ENCODE measurements around the gene CPA4.

Gene CPA4

DNA sequence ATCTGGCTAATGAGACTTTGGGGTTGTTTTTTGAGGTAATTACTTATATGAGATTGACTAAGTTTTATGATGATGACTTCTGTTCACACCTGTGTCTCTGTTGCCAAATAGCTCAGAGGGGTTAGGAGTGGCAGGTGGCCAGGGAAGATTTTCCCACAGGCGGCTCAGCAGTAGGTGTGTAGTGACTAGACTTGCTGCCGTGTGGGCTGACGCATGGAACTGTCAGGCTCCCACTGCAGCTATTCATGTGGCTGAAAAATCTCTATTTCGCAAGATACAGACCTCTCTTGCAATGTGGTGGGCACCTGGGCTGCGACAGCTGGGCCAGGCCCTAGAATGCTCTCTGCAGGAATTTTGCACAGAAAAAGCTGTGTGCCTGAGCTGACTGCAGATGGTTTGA is 1.4 kb downstream of the CPA4 start:
- DNase-seq (ENCODE audit: low spot score): no peak
- in situ Hi-C loops (cut with MboI; ENCODE audit: low pct_unique_long_range_greater_than_20kb, low sequenced_read_pairs, unreplicated experiment): no loop called here
- TF ChIP-seq, protein P1, sequence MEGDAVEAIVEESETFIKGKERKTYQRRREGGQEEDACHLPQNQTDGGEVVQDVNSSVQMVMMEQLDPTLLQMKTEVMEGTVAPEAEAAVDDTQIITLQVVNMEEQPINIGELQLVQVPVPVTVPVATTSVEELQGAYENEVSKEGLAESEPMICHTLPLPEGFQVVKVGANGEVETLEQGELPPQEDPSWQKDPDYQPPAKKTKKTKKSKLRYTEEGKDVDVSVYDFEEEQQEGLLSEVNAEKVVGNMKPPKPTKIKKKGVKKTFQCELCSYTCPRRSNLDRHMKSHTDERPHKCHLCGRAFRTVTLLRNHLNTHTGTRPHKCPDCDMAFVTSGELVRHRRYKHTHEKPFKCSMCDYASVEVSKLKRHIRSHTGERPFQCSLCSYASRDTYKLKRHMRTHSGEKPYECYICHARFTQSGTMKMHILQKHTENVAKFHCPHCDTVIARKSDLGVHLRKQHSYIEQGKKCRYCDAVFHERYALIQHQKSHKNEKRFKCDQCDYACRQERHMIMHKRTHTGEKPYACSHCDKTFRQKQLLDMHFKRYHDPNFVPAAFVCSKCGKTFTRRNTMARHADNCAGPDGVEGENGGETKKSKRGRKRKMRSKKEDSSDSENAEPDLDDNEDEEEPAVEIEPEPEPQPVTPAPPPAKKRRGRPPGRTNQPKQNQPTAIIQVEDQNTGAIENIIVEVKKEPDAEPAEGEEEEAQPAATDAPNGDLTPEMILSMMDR (IDR thresholded peaks at IDR 0.05; ENCODE audit: extremely low read depth, insufficient read depth, missing control alignments): no peak

DNA sequence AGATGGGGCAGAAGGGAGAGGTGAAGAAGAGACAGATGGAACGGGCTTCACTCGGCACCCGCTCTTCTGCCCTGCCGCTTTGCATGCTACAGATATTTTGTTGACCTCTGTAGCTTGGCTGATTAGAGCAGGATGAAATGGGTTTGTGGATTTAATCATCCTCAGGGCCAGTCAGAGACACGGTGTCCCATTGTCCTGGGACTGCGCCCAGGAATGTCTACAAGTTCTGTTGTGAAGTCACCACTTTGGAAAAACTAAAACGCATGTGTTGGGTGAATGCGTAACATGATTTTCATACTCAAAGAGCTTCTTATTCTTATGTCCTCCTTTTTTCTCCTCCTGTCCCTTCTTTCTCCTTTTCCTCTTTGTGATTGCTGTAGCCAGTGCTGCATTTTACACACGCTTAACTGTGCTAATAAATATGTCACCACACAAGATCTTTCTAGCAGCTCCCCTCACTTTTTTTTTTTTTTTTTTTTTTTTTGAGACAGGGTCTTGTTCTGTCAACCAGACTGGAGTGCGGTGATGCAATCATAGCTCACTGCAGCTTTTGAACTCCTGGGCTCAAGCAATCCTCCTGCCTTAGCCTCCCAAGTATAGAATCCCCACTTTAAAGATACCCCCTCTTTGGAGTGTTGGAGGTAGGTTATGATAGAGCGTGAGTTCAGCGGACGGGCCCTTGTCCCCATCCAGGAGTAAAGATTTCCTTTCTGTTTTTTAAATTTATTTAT is 3.4 kb downstream of the CPA4 start:
- DNase-seq (ENCODE audit: low spot score): no peak

DNA sequence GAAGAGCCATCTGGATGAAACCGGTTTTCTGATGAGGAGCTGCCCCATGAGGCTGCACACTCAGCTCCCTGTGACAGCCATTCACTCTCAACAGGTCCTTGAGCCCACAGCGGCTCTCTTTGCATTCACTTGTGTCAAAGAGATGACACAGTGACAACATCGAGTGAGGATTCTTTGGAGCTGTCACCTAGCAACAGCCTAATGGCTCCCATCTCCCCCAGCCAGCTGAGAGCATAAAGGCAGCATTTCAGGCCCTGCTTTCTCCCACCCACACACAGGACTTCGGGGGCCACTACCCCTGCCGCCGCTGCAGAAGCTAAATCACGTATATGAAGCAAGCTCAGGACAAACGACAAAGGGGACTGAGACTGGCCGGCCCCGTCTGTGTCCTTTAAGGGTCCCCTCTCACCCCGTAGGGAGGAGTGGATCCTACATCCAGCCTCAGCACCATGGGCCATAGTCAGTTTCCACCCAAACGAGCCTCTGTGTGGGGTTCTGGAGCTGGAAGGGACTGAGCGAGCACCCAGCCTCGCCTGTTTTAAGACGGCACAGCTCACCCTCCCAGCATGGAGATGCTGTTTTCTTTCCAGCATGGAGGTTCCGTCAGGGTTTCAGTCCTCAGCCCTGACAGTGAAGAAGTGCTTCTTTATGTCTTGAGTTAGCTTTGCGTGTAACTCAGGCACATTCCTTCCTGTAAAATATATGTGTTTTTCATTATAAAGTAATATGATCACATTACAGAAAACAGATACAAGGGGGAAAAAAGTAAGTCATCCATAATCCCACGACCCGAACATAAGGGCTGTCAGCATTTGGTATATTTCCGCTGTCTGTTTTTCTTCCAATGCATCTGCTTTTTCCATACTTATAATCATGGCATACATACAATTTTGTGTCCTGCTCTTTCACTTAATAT is 4.9 kb downstream of the CPA4 start:
- in situ Hi-C loops (cut with MboI; ENCODE audit: low pct_unique_long_range_greater_than_20kb, low sequenced_read_pairs, unreplicated experiment): no loop called here
- DNase-seq (ENCODE audit: low spot score): no peak
- TF ChIP-seq, protein P1 (IDR thresholded peaks at IDR 0.05; ENCODE audit: extremely low read depth, insufficient read depth, missing control alignments): no peak

More for the DNA sequence above, 3.4 kb downstream of the CPA4 start:
- TF ChIP-seq, protein P1 (IDR thresholded peaks at IDR 0.05; ENCODE audit: extremely low read depth, insufficient read depth, missing control alignments): no peak
- in situ Hi-C loops (cut with MboI; ENCODE audit: low pct_unique_long_range_greater_than_20kb, low sequenced_read_pairs, unreplicated experiment): no loop called here

DNA sequence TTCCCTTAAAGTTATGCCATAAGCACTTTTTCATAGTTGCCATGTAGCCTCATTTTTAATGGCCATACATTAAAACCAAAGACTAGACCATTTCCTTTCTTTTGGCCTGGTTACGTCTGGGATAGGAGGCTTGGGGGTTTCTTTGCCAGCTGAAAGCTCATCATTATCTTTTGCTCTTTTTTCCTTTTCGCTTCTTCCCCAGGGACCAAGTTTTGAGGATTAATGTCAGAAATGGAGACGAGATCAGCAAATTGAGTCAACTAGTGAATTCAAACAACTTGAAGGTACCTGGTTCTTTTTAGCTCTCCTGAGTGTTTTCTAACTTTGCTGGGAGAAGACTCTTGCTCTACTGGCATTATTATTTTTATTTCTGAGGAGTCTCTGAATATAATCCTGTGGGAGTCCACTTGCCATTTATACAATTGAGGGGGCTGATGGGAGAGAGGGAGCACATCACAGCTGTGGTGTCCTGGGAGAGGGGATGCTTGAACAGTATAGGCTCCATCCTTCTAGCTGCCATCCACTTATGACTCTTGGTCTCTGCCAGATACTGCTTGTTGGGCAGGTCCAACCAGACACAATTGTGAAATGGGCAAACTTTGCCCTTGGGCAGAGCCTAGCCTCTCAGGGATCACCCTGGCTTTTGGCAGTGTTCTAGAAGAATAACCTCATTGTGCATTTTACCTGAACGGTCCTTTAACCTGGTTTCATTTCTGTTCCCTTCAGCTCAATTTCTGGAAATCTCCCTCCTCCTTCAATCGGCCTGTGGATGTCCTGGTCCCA is 5.8 kb downstream of the CPA4 start:
- TF ChIP-seq, protein P1 (IDR thresholded peaks at IDR 0.05; ENCODE audit: extremely low read depth, insufficient read depth, missing control alignments): no peak
- in situ Hi-C loops (cut with MboI; ENCODE audit: low pct_unique_long_range_greater_than_20kb, low sequenced_read_pairs, unreplicated experiment): no loop called here
- DNase-seq (ENCODE audit: low spot score): no peak

DNA sequence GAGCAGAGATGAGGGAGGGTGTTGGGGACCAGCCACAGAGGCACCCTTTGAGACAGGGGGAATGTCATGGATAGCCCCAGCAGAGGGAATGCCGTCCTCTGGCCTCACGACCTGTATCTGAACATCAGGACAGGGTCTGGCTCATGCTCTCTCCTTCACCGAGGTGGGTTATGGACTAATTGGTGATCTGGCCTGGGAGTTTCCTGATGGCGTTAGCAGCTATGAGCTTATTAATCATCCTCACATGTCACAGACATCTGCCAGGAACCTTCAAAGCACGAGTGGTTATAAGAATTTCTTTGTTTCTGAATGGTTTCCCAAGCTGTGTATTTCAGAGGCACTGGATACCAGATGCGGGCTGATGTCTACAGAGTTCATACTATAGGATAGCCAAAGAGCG is 6.9 kb downstream of the CPA4 start:
- TF ChIP-seq, protein P1 (IDR thresholded peaks at IDR 0.05; ENCODE audit: extremely low read depth, insufficient read depth, missing control alignments): no peak
- no peak for DNase-seq (ENCODE audit: low spot score)
- in situ Hi-C loops (cut with MboI; ENCODE audit: low pct_unique_long_range_greater_than_20kb, low sequenced_read_pairs, unreplicated experiment): no loop called here

DNA sequence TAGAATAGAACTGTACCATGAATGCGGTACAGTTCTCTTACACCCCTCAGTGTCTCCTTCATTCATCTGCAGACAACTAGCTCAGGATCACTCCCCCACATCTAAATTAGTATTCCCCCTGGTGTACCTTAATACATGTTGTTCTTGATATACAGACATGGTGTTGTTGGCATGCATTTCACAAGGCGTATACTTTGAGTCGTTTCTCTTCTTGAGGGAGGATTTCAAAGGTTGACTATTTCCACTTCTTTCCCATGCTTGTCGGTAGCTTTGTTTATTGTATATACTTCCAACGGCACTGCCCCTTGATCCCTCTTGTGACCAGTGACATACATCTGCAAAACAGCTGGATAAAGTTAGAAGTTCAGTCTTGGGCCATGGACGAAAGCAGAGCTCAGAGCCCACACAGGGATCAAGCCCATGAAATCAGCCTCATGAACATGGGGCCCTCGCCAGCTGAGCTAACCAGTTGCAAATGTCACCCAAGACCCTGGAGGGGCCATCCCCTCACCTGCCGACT is 8.6 kb downstream of the CPA4 start:
- in situ Hi-C loops (cut with MboI; ENCODE audit: low pct_unique_long_range_greater_than_20kb, low sequenced_read_pairs, unreplicated experiment): no loop called here
- TF ChIP-seq, protein P1 (IDR thresholded peaks at IDR 0.05; ENCODE audit: extremely low read depth, insufficient read depth, missing control alignments): no peak
- DNase-seq (ENCODE audit: low spot score): no peak
